ENCODE results near the gene VPS51.

DNA sequence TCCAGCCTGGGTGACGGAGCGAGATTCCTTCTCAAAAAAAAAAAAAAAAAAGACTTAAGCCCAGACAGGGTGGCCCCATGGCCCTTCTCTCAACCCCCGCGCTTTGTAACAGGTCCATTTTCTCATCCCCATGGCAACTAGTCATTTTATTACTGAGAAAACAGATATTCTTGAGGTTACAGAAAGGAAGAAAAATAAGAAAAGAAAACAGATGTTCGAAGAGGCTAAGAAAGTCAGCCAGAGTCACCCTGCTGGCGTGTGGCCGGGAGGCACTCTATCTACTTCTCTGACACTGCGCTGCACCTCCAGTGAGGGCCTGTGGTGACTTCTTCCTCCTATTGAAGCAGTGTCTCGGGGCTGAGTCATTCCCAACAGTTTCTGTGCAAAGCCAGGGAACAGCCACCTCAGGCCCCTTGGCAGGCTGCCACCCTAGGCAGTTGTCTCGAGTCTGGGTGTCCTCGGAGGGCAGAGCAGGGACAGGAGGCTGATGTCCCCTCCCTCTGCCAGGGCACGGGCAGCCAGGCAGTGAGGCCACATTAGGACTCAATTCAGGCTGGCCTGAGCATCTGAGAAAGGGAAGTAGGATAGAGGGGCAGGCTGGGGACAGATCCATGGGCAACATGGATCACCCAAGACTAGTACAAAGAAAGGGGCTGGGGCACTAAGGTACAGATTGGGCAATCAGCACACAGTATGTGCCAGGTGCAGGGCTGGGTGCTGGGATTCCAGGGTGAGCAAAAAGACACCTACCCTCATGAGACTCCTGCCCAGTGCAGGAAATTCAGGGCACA lies 54.7 kb downstream of the VPS51 start:
- no peak for TF ChIP-seq POLR2AphosphoS5 (IDR thresholded peaks at IDR 0.05; ENCODE audit: low read depth)
- TF ChIP-seq EZH2 (IDR thresholded peaks at IDR 0.05; ENCODE audit: low read depth, unreplicated experiment), result no peak
- TF ChIP-seq, protein P1, sequence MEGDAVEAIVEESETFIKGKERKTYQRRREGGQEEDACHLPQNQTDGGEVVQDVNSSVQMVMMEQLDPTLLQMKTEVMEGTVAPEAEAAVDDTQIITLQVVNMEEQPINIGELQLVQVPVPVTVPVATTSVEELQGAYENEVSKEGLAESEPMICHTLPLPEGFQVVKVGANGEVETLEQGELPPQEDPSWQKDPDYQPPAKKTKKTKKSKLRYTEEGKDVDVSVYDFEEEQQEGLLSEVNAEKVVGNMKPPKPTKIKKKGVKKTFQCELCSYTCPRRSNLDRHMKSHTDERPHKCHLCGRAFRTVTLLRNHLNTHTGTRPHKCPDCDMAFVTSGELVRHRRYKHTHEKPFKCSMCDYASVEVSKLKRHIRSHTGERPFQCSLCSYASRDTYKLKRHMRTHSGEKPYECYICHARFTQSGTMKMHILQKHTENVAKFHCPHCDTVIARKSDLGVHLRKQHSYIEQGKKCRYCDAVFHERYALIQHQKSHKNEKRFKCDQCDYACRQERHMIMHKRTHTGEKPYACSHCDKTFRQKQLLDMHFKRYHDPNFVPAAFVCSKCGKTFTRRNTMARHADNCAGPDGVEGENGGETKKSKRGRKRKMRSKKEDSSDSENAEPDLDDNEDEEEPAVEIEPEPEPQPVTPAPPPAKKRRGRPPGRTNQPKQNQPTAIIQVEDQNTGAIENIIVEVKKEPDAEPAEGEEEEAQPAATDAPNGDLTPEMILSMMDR (conservative IDR thresholded peaks at IDR 0.05; ENCODE audit: low read depth in 2 of 2), result no peak
- TF ChIP-seq, protein P2, sequence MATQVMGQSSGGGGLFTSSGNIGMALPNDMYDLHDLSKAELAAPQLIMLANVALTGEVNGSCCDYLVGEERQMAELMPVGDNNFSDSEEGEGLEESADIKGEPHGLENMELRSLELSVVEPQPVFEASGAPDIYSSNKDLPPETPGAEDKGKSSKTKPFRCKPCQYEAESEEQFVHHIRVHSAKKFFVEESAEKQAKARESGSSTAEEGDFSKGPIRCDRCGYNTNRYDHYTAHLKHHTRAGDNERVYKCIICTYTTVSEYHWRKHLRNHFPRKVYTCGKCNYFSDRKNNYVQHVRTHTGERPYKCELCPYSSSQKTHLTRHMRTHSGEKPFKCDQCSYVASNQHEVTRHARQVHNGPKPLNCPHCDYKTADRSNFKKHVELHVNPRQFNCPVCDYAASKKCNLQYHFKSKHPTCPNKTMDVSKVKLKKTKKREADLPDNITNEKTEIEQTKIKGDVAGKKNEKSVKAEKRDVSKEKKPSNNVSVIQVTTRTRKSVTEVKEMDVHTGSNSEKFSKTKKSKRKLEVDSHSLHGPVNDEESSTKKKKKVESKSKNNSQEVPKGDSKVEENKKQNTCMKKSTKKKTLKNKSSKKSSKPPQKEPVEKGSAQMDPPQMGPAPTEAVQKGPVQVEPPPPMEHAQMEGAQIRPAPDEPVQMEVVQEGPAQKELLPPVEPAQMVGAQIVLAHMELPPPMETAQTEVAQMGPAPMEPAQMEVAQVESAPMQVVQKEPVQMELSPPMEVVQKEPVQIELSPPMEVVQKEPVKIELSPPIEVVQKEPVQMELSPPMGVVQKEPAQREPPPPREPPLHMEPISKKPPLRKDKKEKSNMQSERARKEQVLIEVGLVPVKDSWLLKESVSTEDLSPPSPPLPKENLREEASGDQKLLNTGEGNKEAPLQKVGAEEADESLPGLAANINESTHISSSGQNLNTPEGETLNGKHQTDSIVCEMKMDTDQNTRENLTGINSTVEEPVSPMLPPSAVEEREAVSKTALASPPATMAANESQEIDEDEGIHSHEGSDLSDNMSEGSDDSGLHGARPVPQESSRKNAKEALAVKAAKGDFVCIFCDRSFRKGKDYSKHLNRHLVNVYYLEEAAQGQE (IDR thresholded peaks at IDR 0.05; ENCODE audit: unreplicated experiment), result no peak
- no peak for TF ChIP-seq STAT1 (IDR thresholded peaks at IDR 0.05; ENCODE audit: unreplicated experiment)
- TF ChIP-seq, protein P3, sequence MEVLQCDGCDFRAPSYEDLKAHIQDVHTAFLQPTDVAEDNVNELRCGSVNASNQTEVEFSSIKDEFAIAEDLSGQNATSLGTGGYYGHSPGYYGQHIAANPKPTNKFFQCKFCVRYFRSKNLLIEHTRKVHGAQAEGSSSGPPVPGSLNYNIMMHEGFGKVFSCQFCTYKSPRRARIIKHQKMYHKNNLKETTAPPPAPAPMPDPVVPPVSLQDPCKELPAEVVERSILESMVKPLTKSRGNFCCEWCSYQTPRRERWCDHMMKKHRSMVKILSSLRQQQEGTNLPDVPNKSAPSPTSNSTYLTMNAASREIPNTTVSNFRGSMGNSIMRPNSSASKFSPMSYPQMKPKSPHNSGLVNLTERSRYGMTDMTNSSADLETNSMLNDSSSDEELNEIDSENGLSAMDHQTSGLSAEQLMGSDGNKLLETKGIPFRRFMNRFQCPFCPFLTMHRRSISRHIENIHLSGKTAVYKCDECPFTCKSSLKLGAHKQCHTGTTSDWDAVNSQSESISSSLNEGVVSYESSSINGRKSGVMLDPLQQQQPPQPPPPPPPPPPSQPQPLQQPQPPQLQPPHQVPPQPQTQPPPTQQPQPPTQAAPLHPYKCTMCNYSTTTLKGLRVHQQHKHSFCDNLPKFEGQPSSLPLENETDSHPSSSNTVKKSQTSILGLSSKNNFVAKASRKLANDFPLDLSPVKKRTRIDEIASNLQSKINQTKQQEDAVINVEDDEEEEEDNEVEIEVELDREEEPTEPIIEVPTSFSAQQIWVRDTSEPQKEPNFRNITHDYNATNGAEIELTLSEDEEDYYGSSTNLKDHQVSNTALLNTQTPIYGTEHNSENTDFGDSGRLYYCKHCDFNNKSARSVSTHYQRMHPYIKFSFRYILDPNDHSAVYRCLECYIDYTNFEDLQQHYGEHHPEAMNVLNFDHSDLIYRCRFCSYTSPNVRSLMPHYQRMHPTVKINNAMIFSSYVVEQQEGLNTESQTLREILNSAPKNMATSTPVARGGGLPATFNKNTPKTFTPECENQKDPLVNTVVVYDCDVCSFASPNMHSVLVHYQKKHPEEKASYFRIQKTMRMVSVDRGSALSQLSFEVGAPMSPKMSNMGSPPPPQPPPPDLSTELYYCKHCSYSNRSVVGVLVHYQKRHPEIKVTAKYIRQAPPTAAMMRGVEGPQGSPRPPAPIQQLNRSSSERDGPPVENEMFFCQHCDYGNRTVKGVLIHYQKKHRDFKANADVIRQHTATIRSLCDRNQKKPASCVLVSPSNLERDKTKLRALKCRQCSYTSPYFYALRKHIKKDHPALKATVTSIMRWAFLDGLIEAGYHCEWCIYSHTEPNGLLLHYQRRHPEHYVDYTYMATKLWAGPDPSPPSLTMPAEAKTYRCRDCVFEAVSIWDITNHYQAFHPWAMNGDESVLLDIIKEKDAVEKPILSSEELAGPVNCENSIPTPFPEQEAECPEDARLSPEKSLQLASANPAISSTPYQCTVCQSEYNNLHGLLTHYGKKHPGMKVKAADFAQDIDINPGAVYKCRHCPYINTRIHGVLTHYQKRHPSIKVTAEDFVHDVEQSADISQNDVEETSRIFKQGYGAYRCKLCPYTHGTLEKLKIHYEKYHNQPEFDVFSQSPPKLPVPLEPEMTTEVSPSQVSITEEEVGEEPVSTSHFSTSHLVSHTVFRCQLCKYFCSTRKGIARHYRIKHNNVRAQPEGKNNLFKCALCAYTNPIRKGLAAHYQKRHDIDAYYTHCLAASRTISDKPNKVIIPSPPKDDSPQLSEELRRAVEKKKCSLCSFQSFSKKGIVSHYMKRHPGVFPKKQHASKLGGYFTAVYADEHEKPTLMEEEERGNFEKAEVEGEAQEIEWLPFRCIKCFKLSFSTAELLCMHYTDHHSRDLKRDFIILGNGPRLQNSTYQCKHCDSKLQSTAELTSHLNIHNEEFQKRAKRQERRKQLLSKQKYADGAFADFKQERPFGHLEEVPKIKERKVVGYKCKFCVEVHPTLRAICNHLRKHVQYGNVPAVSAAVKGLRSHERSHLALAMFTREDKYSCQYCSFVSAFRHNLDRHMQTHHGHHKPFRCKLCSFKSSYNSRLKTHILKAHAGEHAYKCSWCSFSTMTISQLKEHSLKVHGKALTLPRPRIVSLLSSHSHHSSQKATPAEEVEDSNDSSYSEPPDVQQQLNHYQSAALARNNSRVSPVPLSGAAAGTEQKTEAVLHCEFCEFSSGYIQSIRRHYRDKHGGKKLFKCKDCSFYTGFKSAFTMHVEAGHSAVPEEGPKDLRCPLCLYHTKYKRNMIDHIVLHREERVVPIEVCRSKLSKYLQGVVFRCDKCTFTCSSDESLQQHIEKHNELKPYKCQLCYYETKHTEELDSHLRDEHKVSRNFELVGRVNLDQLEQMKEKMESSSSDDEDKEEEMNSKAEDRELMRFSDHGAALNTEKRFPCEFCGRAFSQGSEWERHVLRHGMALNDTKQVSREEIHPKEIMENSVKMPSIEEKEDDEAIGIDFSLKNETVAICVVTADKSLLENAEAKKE (CRISPR knock-in tag; IDR thresholded peaks at IDR 0.05), result no peak
- TF ChIP-seq JUNB (IDR thresholded peaks at IDR 0.05; ENCODE audit: unreplicated experiment), result no peak
- TF ChIP-seq, protein P4, sequence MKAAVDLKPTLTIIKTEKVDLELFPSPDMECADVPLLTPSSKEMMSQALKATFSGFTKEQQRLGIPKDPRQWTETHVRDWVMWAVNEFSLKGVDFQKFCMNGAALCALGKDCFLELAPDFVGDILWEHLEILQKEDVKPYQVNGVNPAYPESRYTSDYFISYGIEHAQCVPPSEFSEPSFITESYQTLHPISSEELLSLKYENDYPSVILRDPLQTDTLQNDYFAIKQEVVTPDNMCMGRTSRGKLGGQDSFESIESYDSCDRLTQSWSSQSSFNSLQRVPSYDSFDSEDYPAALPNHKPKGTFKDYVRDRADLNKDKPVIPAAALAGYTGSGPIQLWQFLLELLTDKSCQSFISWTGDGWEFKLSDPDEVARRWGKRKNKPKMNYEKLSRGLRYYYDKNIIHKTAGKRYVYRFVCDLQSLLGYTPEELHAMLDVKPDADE (IDR thresholded peaks at IDR 0.05), result no peak
